ENCODE measurements around the gene VPS50.
"Not testable (repeated sequence)": the region's sequence is repeated elsewhere in the genome, so short reads cannot be mapped to it uniquely, and the experiment has no call there.

Gene VPS50

DNA sequence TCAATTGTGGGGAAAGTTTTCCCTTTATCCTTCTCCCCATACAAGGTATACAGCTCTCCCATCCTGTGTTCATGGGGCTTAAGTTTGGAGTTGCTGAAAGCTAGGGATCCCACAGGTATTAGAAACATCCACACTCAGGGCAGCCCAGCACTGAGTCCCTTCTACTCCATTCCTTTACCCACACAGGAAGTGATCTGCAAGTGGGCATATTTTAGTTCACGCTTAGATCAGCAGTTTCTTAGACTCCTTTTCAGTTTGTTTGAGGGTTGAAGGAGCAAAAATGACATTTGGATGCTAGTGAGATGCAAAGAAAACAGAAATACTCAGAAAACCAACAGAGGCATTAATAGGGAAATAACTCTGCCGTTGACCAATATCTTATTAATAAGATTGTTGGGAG lies 134.7 kb downstream of the VPS50 start:
- no peak for TF ChIP-seq CTCF (IDR thresholded peaks at IDR 0.05; ENCODE audit: borderline replicate concordance, control extremely low read depth, extremely low read depth, insufficient read depth, missing control alignments)
- in situ Hi-C loops (cut with MboI; ENCODE audit: low sequenced_read_pairs, unreplicated experiment): no loop called here
- no peak for DNase-seq (ENCODE audit: low spot score)

DNA sequence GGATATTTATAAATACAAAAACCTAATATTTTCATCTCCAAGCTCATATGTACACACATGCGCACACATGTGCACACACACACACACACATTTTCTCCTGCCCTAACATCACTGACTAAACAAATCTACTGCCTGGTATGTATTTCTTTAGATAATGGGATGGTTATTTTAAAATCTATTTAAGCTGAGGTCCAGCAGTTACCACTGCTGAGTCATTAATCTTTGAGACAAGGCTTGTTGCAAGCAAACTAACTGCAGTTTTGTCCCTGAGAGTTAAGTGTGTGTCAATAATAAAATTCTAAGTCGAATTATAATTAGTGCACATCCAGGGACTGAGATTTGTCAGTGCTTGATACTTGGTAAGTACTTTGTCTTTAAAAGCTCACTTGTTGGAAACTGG lies 135.1 kb downstream of the VPS50 start:
- TF ChIP-seq CTCF (IDR thresholded peaks at IDR 0.05; ENCODE audit: borderline replicate concordance, control extremely low read depth, extremely low read depth, insufficient read depth, missing control alignments): no peak
- DNase-seq (ENCODE audit: low spot score): no peak
- in situ Hi-C loops (cut with MboI; ENCODE audit: low sequenced_read_pairs, unreplicated experiment): no loop called here

DNA sequence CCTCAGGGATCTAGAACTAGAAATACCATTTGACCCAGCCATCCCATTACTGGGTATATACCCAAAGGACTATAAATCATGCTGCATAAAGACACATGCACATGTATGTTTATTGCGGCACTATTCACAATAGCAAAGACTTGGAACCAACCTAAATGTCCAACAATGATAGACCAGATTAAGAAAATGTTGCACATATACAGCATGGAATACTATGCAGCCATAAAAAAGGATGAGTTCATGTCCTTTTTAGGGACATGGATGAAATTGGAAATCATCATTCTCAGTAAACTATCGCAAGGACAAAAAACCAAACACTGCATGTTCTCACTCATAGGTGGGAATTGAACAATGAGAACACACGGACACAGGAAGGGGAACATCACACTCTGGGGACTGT lies 138.8 kb downstream of the VPS50 start:
- in situ Hi-C loops (cut with MboI; ENCODE audit: low sequenced_read_pairs, unreplicated experiment): not testable (repeated sequence)

DNA sequence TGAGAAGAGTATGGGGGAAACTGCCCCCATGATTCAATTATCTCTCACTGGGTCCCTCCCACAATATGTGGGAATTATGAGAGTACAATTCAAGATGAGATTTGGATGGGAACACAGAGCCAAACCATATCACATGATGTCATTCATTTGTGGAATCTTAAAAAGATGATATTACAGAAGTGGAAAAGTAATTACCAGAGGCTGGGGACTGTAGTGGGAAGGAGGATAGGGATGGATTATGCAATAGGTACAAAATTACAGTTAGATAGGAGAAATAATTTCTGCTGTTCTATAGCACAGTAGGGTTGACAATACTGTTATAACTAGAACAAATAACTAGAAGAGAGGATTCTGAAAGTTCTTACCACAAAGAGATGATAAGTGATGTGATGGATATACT lies 141.4 kb downstream of the VPS50 start:
- in situ Hi-C loops (cut with MboI; ENCODE audit: low sequenced_read_pairs, unreplicated experiment): no loop called here
- DNase-seq (ENCODE audit: low spot score): no peak
- no peak for TF ChIP-seq CTCF (IDR thresholded peaks at IDR 0.05; ENCODE audit: borderline replicate concordance, control extremely low read depth, extremely low read depth, insufficient read depth, missing control alignments)

More for the DNA sequence above, 138.8 kb downstream of the VPS50 start:
- not testable (repeated sequence) for DNase-seq (ENCODE audit: low spot score)

DNA sequence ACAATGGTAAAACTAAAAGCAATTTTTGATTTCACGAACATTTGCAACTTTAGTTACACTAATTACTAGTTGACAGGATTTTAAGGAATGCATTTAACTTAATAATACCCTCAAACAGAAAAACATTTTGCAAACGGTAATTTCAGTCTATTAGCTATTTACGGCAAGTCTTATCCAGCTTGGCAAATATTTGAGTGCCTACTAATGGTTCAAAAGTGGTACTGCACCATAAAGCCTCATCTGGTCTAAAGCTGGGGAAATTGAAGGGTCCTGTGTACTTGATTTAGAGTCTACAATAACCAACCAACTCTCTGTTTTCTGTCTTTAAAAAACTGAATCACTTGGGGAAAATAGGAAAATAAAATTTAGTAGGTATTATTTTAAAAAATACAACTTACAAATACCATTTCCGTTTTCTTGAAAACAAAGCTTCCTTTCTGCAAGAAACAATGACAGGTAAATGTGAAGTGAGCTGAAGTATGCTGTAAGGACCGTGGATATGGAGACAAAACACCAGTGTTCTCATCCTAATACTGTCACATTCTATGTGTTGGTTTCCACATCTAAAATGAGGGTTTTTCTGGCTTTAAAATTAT lies 142.3 kb downstream of the VPS50 start:
- peak; percentile 7 for DNase-seq (ENCODE audit: low spot score)
- in situ Hi-C loops (cut with MboI; ENCODE audit: low sequenced_read_pairs, unreplicated experiment): no loop called here
- peak; percentile 56 for TF ChIP-seq CTCF (IDR thresholded peaks at IDR 0.05; ENCODE audit: borderline replicate concordance, control extremely low read depth, extremely low read depth, insufficient read depth, missing control alignments)

DNA sequence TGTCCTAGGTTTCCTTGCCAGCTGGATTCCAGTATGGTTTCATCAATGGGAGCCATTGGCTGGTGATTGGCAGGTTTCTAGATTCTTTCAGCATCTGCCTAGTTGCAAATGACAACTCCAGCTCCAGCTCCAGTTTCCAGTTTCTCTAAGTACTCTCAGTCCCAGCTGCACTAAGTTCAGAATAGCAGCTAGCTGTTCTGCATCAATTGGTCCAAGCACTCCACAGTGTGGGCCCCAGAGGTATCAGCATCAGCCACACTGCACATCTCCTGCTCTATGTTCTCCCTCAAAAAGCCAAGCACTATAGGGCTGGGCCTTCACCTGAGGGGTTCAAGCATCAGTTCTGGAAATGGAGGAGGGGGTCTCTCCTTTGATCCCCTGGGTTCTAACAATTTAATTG lies 143.4 kb downstream of the VPS50 start:
- no peak for DNase-seq (ENCODE audit: low spot score)
- in situ Hi-C loops (cut with MboI; ENCODE audit: low sequenced_read_pairs, unreplicated experiment): no loop called here
- TF ChIP-seq CTCF (IDR thresholded peaks at IDR 0.05; ENCODE audit: borderline replicate concordance, control extremely low read depth, extremely low read depth, insufficient read depth, missing control alignments): no peak

- in situ Hi-C loops (cut with MboI; ENCODE audit: low sequenced_read_pairs, unreplicated experiment): no loop called here
- no peak for TF ChIP-seq CTCF (IDR thresholded peaks at IDR 0.05; ENCODE audit: borderline replicate concordance, control extremely low read depth, extremely low read depth, insufficient read depth, missing control alignments)
- DNase-seq (ENCODE audit: low spot score): no peak
These were observed 146.1 kb downstream of the VPS50 start for GRCh38 chr7:93378131-93378760.
